GM12892 (cell line): ENCODE data around the gene NRCAM.

ENCODE experiments used
- POLR2A ChIP-seq: IDR thresholded peaks from 2 replicates; pipeline ENCODE4 v1.6.1; 2011; ENCODE audit warnings: low read depth, low read length, control low read depth
- POLR2AphosphoS5 ChIP-seq: IDR thresholded peaks from 2 replicates; pipeline ENCODE4 v1.6.1; 2011; ENCODE audit warnings: low read depth, low read length, control low read depth

DNA sequence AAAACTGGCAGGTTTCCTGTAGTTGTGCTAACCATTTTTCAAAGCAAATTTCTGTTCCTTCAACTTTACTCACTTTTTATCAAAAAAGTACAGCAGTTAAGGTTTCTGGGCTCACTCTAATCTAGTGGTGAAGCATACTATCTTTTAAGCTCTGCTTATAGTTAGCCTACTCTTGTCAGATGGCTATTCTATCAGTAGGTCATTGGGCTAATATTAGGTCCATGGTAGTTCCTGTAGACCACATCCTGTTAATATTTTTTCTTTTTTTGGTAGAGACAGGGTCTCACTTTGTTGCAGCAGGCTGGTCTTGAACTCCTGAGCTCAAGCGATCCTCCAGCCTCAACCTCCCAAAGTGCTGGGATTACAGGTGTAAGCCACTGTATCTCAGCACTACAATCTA is 27.9 kb upstream of the NRCAM start:
- TF ChIP-seq POLR2AphosphoS5 (no peak), POLR2A (no peak)
